Measurements from ENCODE around the gene NELFCD. TPM values are rescaled to one million over a fixed set of nuclear protein-coding genes. Genes with fewer than 3 reads are reported as not detected.

Gene NELFCD
- total RNA-seq, 1 donor from 2014 or later, result 122 TPM

GRCh38 chr20:59015812-59016711, 35.0 kb downstream of the NELFCD start:
- Mint-ChIP-seq H3K27ac (peak overlapping the region; percentile 21), H3K4me1 (ENCODE audit: low read depth) (peaks cover 15% of the 10 kb centered on the region), H3K27me3 (peaks cover 35% of the 10 kb centered on the region), H3K9me3 (ENCODE audit: low read depth) (no peaks in the 10 kb centered on the region), H3K36me3 (ENCODE audit: insufficient read depth) (no peaks in the 10 kb centered on the region), H3K4me3 (ENCODE audit: low read depth) (no peak overlapping the region)
- no peak for TF ChIP-seq CTCF (IDR thresholded peaks at IDR 0.05; ENCODE audit: unreplicated experiment)
- no peak for DNase-seq (ENCODE audit: low spot score, unreplicated experiment)

DNA sequence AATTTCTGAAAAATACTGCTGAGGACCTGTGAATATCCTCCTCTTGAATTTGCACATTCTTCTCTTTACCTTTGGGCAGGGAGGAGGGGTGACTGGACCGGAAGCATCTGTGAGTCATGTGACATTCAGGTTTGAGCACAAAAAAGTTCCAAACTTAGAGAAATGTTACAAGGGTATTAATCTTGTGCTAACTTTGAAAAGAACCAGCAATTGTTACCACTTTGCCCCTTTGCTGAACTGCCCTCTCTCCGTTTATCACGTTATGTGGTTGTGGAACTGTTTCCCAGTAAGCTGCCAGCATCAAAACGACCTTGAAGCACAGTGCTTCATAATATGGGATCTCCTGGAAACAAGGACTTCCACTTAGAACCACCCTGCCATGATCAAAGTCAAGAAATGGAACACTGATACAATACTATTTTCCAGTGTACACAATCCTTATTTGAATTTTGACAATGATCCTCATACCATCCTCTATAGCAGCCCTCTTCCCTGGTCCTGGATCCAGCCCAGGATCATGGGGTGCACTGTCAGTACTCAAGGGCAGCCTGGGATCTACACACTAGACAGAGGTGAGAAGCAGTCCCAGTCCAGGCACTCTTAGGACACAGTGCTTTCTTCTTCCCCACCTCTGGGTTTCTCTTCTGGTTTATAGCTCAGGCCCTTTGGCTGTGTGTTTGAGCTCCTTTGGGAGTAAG, 35.9 kb downstream of the NELFCD start:
- peak overlapping the region; percentile 1 for H3K27ac Mint-ChIP-seq
- no peak overlapping the region for H3K4me3 Mint-ChIP-seq (ENCODE audit: low read depth)
- peaks cover 15% of the 10 kb centered on the region for H3K4me1 Mint-ChIP-seq (ENCODE audit: low read depth)
- peaks cover 30% of the 10 kb centered on the region for H3K27me3 Mint-ChIP-seq
- no peaks in the 10 kb centered on the region for H3K36me3 Mint-ChIP-seq (ENCODE audit: insufficient read depth)
- DNase-seq (ENCODE audit: low spot score, unreplicated experiment), result no peak
- no peaks in the 10 kb centered on the region for H3K9me3 Mint-ChIP-seq (ENCODE audit: low read depth)
- TF ChIP-seq CTCF (IDR thresholded peaks at IDR 0.05; ENCODE audit: unreplicated experiment), result no peak

DNA sequence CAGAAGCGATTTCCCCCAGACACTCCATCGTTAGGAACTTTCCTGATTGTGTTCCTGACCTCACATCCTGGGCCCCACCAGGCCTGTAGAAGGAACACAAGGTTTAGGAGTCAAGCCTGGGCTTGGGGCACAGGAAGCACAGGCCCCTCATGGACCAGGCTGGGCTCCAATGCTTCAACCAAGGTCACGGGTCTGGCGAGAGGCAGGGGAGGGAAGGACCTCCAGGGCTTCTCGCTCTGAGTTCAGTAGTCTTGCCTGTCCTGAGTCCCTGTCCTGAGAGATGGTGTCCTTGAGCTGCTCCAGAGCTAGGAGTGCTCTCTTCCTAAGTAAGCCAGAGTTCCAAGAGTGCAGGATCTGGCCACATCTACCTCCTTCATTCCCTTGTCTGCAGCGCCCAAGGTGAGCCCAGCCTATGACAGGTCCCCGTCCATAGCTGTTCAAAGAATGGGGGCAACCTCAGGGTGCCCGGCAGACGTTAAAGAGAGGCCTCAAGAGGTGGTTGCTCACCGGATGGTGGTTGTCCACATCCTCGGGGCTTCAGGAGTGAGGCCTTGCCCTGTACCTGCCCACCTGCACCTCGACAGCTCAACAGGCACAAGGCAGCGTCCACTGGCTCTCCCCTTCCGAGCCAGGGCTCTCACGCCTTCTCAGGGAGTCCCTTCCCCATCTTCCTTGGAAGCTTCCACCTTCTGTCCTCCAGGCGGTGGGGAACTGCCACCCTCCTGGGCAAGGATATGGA, 36.6 kb downstream of the NELFCD start:
- Mint-ChIP-seq H3K4me1 (ENCODE audit: low read depth) (peaks cover 15% of the 10 kb centered on the region), H3K4me3 (ENCODE audit: low read depth) (no peak overlapping the region), H3K27me3 (peaks cover 25% of the 10 kb centered on the region), H3K9me3 (ENCODE audit: low read depth) (no peaks in the 10 kb centered on the region), H3K27ac (no peak overlapping the region), H3K36me3 (ENCODE audit: insufficient read depth) (peaks cover under 1% of the 10 kb centered on the region)
- no peak for DNase-seq (ENCODE audit: low spot score, unreplicated experiment)
- TF ChIP-seq CTCF (IDR thresholded peaks at IDR 0.05; ENCODE audit: unreplicated experiment), result no peak

- peaks cover 5% of the 10 kb centered on the region for H3K36me3 Mint-ChIP-seq (ENCODE audit: insufficient read depth)
- no peak for TF ChIP-seq CTCF (IDR thresholded peaks at IDR 0.05; ENCODE audit: unreplicated experiment)
- DNase-seq (ENCODE audit: low spot score, unreplicated experiment), result no peak
- H3K4me3 Mint-ChIP-seq (ENCODE audit: low read depth), result no peak overlapping the region
- H3K27me3 Mint-ChIP-seq, result peaks cover 15% of the 10 kb centered on the region
- no peaks in the 10 kb centered on the region for H3K9me3 Mint-ChIP-seq (ENCODE audit: low read depth)
- H3K27ac Mint-ChIP-seq, result no peak overlapping the region
- peaks cover 15% of the 10 kb centered on the region for H3K4me1 Mint-ChIP-seq (ENCODE audit: low read depth)
These were observed 37.8 kb downstream of the NELFCD start for GRCh38 chr20:59018817-59019216.

DNA sequence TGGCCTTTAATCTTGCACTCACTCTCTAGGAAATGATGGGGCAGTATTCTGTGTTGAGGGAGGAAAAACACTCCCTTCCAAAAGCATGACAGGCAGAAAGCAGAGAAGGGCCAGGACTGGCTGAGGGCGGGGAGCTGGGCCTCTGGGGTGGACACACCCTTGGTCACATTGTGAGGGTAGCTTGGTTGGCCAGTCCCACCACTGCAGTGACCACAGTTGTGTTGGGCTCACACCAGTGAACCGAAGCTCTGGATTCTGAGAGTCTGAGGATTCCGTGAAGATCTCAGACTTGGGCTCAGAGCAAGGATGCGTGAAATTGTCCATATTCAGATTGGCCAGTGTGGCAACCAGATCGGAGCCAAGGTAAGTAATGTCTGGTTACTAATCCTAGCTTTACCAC, 38.2 kb downstream of the NELFCD start, which contains the start of gene TUBB1:
TUBB1 (plus strand) TSS at position 213 of the 400 bp plus-strand sequence; CDS start at position 307, 94 bp downstream.
- H3K4me1 Mint-ChIP-seq (ENCODE audit: low read depth), result peaks cover 15% of the 10 kb centered on the region
- no peak within 1 kb of the TSS for H3K4me3 Mint-ChIP-seq (ENCODE audit: low read depth)
- peaks cover 11% of the 10 kb centered on the region for H3K27me3 Mint-ChIP-seq
- H3K36me3 Mint-ChIP-seq (ENCODE audit: insufficient read depth), result peaks cover 5% of the 10 kb centered on the region
- H3K27ac Mint-ChIP-seq, result no peak within 1 kb of the TSS
- no peaks in the 10 kb centered on the region for H3K9me3 Mint-ChIP-seq (ENCODE audit: low read depth)
- TF ChIP-seq CTCF (IDR thresholded peaks at IDR 0.05; ENCODE audit: unreplicated experiment), result no peak
- DNase-seq (ENCODE audit: low spot score, unreplicated experiment), result no peak
